Spleen (tissue), 11 donors: ENCODE data around the gene CYTH4. TPM values are rescaled to one million over a fixed set of nuclear protein-coding genes. Genes with fewer than 3 reads are reported as not detected.
A peak's percentile ranks its signal among the peaks of the same experiment; 100 is the strongest.

Experiments
- DNase-seq: peaks from one replicate; pipeline ENCODE4 v3.0.0-alpha.2; 2020
- H3K27ac ChIP-seq, 8 donors: fragments of 200-600 bp; sonication (generic) in 7 of 8; 1 replicate in 4 of 8; 2 replicates in 4 of 8; pipeline versions ENCODE4 v1.5.0 to v1.8.0; 2016 to 2021; ENCODE audit warnings: inconsistent platforms in 4 of 8, mild to moderate bottlenecking in 4 of 8, moderate library complexity in 1 of 8
- H3K27me3 ChIP-seq, 7 donors: fragments of 200-600 bp; sonication (generic) in 6 of 7; replicated peaks in 1 of 7; 1 replicate in 4 of 7; 2 replicates in 3 of 7; pipeline versions ENCODE4 v1.5.0 to v1.8.0; 2016 to 2021; ENCODE audit warnings: inconsistent platforms in 3 of 7, mild to moderate bottlenecking in 1 of 7
- H3K36me3 ChIP-seq, 6 donors: fragments of 200-600 bp; sonication (generic) in 5 of 6; 1 replicate in 4 of 6; 2 replicates in 2 of 6; pipeline versions ENCODE4 v1.5.0 to v1.8.0; 2016 to 2021; ENCODE audit warnings: inconsistent platforms in 2 of 6
- H3K4me1 ChIP-seq, 6 donors: fragments of 200-600 bp; sonication (generic) in 5 of 6; 1 replicate in 3 of 6; 2 replicates in 3 of 6; pipeline versions ENCODE4 v1.5.0 to v1.8.0; 2016 to 2021; ENCODE audit warnings: inconsistent platforms in 3 of 6
- H3K4me3 ChIP-seq, 8 donors: fragments of 200-600 bp; sonication (generic) in 7 of 8; 1 replicate in 4 of 8; 2 replicates in 4 of 8; pipeline versions ENCODE4 v1.5.0 to v1.8.0; 2016 to 2021; ENCODE audit warnings: inconsistent platforms in 4 of 8, mild to moderate bottlenecking in 4 of 8, moderate library complexity in 2 of 8
- H3K9me3 ChIP-seq, 8 donors: fragments of 200-600 bp; sonication (generic) in 7 of 8; 1 replicate in 4 of 8; 2 replicates in 4 of 8; pipeline versions ENCODE4 v1.5.0 to v1.8.0; 2016 to 2021; ENCODE audit warnings: inconsistent platforms in 4 of 8
- POLR2A ChIP-seq, 3 donors: fragments of 450-650 bp; IDR thresholded peaks; one replicate each; pipeline ENCODE4 v1.5.1; 2017; ENCODE audit warnings: antibody characterized with exemption in 3 of 3, mild to moderate bottlenecking in 1 of 3
- POLR2AphosphoS5 ChIP-seq, 3 donors: sonication (generic); formaldehyde crosslinking; IDR thresholded peaks; one replicate each; pipeline ENCODE4 v1.5.1; 2017; ENCODE audit warnings: antibody characterized with exemption in 3 of 3
- WGBS, 5 donors: extraction: QIAGEN DNeasy Blood & Tissue Kit in 3 of 5; methylation state at CpG; one replicate each; pipeline versions ENCODE4 v1.1.5 to v1.1.7; 2013 to 2018; 5-methylcytosine and 5-hydroxymethylcytosine counted together
- intact Hi-C: fragments of 100-400 bp; cut with DNase I; formaldehyde crosslinking; loops from one replicate; pipeline ENCODE4 v1.15.0; 2023; ENCODE audit warnings: low total_unique reads
- polyA plus RNA-seq, 3 donors: library from polyadenylated mRNA; stranded (reverse); fragments of 200-250 nt; gene quantifications; one replicate each; pipeline ENCODE4 v1.2.1, GENCODE V29; 2013
- total RNA-seq, 7 donors: library from RNA; depleted of rRNA in 3 of 7; stranded (reverse); fragments of >200 nt in 3 of 7; fragmentation: NEBNext Ultra II Directional in 4 of 7; extraction: Animal tissue kit (Norgen Biotek cat#: 25700) in 4 of 7; gene quantifications; one replicate each; pipeline versions ENCODE4 v1.1.0 to v1.2.1, GENCODE V29; 2016 to 2021
- TF ChIP-seq, protein P1 (sequence below), 11 experiments: fragments of 200-600 bp in 7 of 11; fragments of 450-650 bp in 4 of 11; sonication (generic) in 4 of 11; IDR thresholded peaks in 8 of 11; conservative IDR thresholded peaks in 3 of 11; 1 replicate in 7 of 11; 2 replicates in 4 of 11; pipeline versions ENCODE4 v1.4.0 to v1.8.0; 2016 to 2021; ENCODE audit warnings: antibody characterized with exemption in 11 of 11, inconsistent platforms in 4 of 11, mild to moderate bottlenecking in 1 of 11
- donor health status: healthy with polysubstance abuse.
- donor health status: DM: no; HTN: no; CAD: no; lungs with moderate emphysema.
- donor health status: DM: no; HTN: no; CAD: no.
- donor health status: Bipolar disorder and iron deficiency.
- donor health status: healthy.
- donor health status: DM: no; HTN: no; CAD: no.
- donor health status: DM: yes; HTN: yes; CAD: no.

Gene CYTH4
- total and polyA plus RNA-seq, 10 donors = 35.3 to 238 (median 104) TPM

DNA sequence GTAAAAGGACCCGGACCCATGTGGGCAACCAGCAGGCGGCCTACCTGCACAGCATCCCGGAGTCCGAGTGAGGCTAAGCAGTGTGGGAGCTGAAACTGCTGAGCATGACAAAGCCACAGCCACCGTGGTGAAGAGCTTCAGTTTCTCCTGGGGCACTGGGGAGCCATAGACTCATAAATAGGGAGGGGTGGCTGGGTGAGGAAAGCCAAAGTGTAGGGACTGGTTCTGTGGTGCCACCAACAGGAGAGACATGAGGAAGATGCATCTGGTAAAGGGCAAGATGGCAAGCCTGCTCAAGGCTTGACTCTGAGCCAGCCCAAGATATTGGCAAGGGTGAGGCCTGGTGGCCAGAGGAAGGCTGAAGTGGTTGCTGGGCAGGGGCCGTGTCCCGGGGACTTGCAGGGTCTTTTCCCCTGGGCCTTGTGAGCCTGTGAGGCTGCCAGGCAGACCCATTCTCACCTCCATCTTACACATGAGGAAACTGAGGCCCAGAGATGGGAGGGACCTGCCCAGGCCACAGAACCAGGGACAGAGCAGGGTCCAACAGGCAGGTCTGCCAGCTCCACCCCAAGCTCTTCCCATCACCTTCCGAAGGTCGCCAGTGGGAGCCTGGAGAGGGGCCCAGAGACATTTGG, 30.4 kb downstream of the CYTH4 start:
- 85 to 92% (median 88%) methylated on average over 9 of the region's 9 CpGs for WGBS, 5 donors
- Histone ChIP-seq H3K4me1 (peaks cover 48 to 95% (median 74%) of the 10 kb centered on the region in 6 donors), H3K9me3 (no peaks in the 10 kb centered on the region), H3K27me3 (no peaks in the 10 kb centered on the region), H3K4me3 (no peak overlapping the region), H3K27ac (peak overlapping the region in 4 of 8 donors; percentile 76 to 96 (median 86)), H3K36me3 (peaks cover 0 to 69% (median 34%) of the 10 kb centered on the region in 6 donors)
- TF ChIP-seq, protein P1, sequence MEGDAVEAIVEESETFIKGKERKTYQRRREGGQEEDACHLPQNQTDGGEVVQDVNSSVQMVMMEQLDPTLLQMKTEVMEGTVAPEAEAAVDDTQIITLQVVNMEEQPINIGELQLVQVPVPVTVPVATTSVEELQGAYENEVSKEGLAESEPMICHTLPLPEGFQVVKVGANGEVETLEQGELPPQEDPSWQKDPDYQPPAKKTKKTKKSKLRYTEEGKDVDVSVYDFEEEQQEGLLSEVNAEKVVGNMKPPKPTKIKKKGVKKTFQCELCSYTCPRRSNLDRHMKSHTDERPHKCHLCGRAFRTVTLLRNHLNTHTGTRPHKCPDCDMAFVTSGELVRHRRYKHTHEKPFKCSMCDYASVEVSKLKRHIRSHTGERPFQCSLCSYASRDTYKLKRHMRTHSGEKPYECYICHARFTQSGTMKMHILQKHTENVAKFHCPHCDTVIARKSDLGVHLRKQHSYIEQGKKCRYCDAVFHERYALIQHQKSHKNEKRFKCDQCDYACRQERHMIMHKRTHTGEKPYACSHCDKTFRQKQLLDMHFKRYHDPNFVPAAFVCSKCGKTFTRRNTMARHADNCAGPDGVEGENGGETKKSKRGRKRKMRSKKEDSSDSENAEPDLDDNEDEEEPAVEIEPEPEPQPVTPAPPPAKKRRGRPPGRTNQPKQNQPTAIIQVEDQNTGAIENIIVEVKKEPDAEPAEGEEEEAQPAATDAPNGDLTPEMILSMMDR (IDR thresholded peaks at IDR 0.05 in 8 of 11, conservative IDR thresholded peaks at IDR 0.05 in 3 of 11) = no peak
- no peak for TF ChIP-seq POLR2A (IDR thresholded peaks at IDR 0.05)
- TF ChIP-seq POLR2AphosphoS5 (IDR thresholded peaks at IDR 0.05) = peak in 1 of 3 donors; percentile 67
- intact Hi-C loops = loop anchor here (5.0 kb wide), 1 partner anchor 40 kb away; no protein-coding TSS in a partner anchor
- peak; percentile 71 for DNase-seq

DNA sequence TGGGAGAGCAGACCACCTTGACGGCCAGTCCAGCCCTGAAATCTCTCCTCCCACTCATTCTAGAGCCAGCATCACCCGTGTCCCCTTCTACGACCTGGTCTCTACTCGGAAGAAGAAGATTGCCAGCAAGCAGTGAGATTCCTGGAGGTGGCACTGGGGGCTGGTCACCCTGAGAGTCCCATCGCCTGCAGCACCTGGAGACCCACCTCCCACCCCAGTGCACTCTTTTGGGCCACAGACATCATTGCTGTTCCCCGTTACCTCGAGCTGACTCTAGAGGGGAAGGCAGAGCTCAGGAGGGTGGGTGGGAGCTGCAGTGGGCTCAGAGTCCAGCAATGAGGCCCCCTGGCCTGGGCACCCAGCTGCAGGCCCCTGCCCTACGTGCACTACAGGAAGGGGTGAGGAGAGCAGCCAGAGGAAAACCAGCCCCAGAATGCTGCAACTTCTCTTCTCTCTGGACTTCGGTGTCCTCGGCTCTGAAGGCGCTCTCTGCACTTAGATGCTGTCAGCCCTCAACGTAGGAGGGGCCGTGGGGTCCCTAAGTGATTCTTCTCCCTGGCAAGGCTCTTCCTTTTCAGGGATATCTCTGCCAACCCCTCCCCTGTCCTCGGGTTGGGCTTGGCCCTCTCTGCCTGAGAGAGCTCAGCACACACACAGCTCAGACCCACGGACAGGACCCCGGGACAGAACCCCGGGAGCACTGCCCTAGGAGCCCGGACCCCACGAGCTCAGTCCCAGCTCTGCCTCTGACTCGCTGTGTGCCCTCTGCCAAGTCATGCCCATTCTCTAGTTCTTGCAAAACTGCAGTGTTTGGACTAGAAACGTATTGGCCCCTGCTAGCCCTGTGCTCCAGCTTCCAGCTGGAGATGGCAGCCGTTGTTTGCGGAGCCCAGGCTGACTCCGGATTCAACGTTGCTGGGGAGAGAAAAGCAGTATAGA, 31.3 kb downstream of the CYTH4 start:
- intact Hi-C loops = loop anchor here (5.0 kb wide), 1 partner anchor 41 kb away; no protein-coding TSS in a partner anchor
- DNase-seq = peak; percentile 74
- Histone ChIP-seq H3K4me1 (peaks cover 38 to 85% (median 64%) of the 10 kb centered on the region in 6 donors), H3K4me3 (no peak overlapping the region), H3K9me3 (no peaks in the 10 kb centered on the region), H3K27me3 (no peaks in the 10 kb centered on the region), H3K27ac (peak overlapping the region in 3 of 8 donors; percentile 83 to 96 (median 90)), H3K36me3 (peaks cover 0 to 66% (median 34%) of the 10 kb centered on the region in 6 donors)
- TF ChIP-seq POLR2AphosphoS5 (IDR thresholded peaks at IDR 0.05) = peak in 1 of 3 donors; percentile 79
- TF ChIP-seq, protein P1 (IDR thresholded peaks at IDR 0.05 in 8 of 11, conservative IDR thresholded peaks at IDR 0.05 in 3 of 11) = no peak
- WGBS, 5 donors = 63 to 69% (median 67%) methylated on average over 17 to 25 of the region's 25 CpGs

DNA sequence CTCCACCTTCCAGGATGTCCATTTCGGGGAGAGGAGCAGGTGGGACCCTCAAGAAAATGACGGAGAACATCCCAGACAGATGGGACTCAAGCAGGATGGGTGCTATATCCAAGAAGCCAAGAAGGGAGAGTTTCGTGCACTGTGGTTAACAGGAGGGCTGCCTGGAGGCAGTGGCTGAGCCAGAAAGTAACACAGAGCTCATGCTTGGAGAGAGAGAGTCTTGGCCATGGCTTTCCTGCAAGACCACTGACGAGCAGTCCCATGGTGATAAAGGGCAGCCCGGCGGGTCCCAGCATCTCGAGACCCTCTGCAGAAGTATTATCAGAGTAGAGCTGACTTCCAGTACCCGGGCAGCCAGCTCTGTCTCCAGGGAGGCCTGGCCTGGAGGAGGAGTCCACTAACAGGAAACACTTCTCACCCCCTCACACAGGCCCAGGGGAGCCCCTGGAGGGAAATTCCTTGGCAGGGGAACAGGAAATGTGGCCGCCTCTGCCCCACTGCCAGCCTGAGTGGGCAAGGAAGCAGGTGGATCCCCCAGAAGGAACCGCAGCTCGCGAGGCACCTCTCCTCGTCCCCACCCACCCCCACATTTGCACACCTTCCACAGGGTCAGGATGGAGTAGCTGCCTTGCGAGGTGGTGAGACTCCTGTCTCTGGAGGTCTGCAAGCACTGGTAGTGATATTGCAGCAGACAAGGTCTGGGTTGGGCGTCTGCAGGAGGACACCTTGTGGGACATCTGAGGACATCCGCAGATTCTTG, 32.2 kb downstream of the CYTH4 start:
- 26 to 48% (median 32%) methylated on average over 12 to 16 of the region's 16 CpGs for WGBS, 5 donors
- H3K27ac ChIP-seq = peak overlapping the region in 3 of 8 donors; percentile 47 to 96 (median 90)
- TF ChIP-seq, protein P1 (IDR thresholded peaks at IDR 0.05 in 8 of 11, conservative IDR thresholded peaks at IDR 0.05 in 3 of 11) = no peak
- TF ChIP-seq POLR2AphosphoS5 (IDR thresholded peaks at IDR 0.05) = peak; percentile 69 to 70 (median 69)
- intact Hi-C loops = loop anchor here (5.0 kb wide), 1 partner anchor 42 kb away; no protein-coding TSS in a partner anchor
- no peak overlapping the region for H3K4me3 ChIP-seq
- H3K4me1 ChIP-seq = peaks cover 30 to 77% (median 55%) of the 10 kb centered on the region in 6 donors
- DNase-seq = peak; percentile 81
- H3K27me3 ChIP-seq = no peaks in the 10 kb centered on the region
- H3K36me3 ChIP-seq = peaks cover 0 to 57% (median 34%) of the 10 kb centered on the region in 6 donors
- H3K9me3 ChIP-seq = no peaks in the 10 kb centered on the region
